Transverse colon (tissue), 3 donors: ENCODE results near the gene FRMPD4.

Source experiments
- EP300 ChIP-seq: sonication (generic); formaldehyde crosslinking; IDR thresholded peaks from one replicate; pipeline ENCODE4 v1.6.1; 2017; ENCODE audit warnings: antibody characterized with exemption, low read depth
- POLR2A ChIP-seq: fragments of 450-650 bp; IDR thresholded peaks from one replicate; pipeline ENCODE4 v1.6.1; 2016; ENCODE audit warnings: antibody characterized with exemption, mild to moderate bottlenecking, moderate library complexity
- TF ChIP-seq, protein P1 (sequence below), 5 experiments: fragments of 200-600 bp in 3 of 5; fragments of 450-650 bp in 2 of 5; sonication (generic) in 3 of 5; IDR thresholded peaks; 1 replicate in 2 of 5; 2 replicates in 3 of 5; pipeline ENCODE4 v1.5.1; 2016 to 2017; ENCODE audit warnings: antibody characterized with exemption in 5 of 5, inconsistent platforms in 3 of 5, mild to moderate bottlenecking in 2 of 5, moderate library complexity in 1 of 5

DNA sequence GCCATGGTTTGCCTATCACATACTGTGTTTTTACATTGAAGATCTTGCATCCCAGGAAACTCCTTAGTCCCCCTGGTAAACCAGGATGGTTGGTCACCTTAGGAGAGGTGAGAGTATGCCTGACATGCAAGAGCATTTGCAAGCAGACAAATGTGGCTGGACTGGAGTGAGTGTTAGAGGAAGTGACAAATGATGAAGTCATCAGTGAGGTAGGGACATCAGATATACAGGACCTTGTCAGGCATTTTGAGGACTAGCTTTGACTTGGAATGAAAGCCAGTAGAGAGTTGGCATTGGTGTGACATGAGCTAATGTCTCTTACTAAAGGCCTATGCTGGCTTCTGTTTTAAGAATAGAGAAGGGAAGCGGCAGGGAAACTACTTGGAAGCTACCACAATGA is 124.9 kb downstream of the FRMPD4 start:
- TF ChIP-seq EP300 = no peak
- TF ChIP-seq, protein P1, sequence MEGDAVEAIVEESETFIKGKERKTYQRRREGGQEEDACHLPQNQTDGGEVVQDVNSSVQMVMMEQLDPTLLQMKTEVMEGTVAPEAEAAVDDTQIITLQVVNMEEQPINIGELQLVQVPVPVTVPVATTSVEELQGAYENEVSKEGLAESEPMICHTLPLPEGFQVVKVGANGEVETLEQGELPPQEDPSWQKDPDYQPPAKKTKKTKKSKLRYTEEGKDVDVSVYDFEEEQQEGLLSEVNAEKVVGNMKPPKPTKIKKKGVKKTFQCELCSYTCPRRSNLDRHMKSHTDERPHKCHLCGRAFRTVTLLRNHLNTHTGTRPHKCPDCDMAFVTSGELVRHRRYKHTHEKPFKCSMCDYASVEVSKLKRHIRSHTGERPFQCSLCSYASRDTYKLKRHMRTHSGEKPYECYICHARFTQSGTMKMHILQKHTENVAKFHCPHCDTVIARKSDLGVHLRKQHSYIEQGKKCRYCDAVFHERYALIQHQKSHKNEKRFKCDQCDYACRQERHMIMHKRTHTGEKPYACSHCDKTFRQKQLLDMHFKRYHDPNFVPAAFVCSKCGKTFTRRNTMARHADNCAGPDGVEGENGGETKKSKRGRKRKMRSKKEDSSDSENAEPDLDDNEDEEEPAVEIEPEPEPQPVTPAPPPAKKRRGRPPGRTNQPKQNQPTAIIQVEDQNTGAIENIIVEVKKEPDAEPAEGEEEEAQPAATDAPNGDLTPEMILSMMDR (IDR thresholded peaks at IDR 0.05) = no peak
- TF ChIP-seq POLR2A = no peak
